T47D (cell line): ENCODE results near the gene KL.

ENCODE experiments used
- DNase-seq, 2 experiments: peaks; one replicate each; pipeline versions ENCODE4 v3.0.0 to v3.0.0-alpha.2; 2011 to 2012; ENCODE audit warnings: low read depth in 1 of 2, low spot score in 1 of 2
- JUND ChIP-seq: IDR thresholded peaks from 2 replicates; pipeline ENCODE4 v1.6.1; 2012; ENCODE audit warnings: low read depth
- in situ Hi-C: cut with HindIII; loops from 2 replicates; pipeline ENCODE4 v1.10.0; 2016; ENCODE audit warnings: low sequenced_read_pairs, low pct_unique_long_range_greater_than_20kb

The KL gene

GRCh38 chr13:33105387-33106005 lies 89.3 kb downstream of the KL start:
- TF ChIP-seq JUND = no peak
- in situ Hi-C loops = no loop called here
- DNase-seq = no peak

DNA sequence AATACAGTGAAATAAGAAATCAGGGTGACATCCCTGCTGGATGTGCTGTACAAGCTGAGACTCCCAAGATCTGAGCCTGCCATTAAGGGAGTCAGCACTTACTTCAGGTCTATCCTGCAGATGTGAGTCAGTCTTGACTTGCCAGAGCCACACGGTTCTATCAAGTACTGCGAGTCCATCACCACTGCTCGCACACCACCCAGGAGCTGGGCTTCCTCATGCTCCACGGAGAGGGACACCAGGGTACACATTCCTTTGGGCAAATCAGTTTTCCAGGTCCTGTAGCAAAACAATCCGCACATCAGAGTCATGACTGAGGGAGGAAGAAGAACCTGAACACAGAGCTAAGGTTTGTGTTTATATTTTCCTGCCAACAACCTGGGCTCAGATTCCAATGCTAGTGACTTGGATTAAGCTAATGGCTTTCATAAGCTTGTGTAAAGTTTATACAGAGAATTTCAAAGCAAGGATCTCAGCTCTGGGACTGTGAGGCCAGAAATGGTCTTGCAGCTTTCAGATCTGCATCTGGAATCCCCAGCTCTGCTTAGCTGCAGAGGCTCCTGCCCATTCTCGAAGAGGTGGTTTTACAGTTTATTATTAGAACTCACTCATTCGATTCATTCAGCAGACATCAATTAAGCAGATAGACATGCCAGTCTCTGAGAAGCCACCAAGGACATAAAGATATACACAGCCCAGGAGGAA lies 90.6 kb downstream of the KL start:
- DNase-seq = no peak
- in situ Hi-C loops = no loop called here
- TF ChIP-seq JUND = no peak

DNA sequence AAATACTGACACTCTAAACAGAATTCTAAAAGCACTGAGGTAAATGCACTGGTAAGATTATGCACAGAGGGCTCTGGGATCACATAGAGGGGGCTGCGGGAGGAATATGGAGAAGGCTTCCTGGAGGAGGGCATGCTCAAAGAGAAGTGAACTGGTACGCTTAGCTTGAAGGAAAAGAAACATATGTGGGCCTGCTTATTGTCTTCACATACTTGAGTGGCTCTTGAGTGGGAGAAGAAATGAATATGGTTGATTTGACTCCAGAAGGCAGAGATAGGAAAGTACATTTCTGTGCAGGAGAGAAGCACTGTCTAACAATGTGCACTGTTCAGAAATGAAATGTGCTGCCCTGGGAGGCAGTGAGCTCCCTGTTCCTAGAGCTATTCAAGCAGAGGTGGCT lies 91.1 kb downstream of the KL start:
- TF ChIP-seq JUND = no peak
- no peak for DNase-seq
- in situ Hi-C loops = no loop called here

- in situ Hi-C loops = no loop called here
- DNase-seq = no peak
Observed at GRCh38 chr13:33108620-33109019, 92.4 kb downstream of the KL start.

DNA sequence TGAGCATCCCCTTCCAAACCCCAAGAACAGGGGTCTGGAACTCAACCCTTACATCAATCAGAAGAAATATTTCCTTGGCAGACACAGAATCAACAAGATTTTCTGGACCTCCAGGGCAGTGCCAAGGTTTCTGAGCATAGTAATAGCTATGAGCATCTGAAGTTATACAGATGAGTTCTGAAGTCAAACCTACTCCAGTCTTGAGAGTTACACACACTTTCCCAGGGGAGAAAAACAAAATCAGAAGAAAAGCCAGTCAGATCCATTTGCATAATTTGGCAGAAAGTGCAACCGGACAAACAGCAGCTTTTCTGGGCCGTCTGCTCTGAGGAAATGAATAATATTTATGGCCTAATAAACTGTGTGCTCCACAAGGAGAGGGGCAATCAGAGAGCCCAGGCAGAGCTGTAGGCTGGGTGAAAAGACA lies 93.1 kb downstream of the KL start:
- TF ChIP-seq JUND = no peak
- in situ Hi-C loops = no loop called here
- DNase-seq = no peak

More at GRCh38 chr13:33108620-33109019, 92.4 kb downstream of the KL start:
- TF ChIP-seq JUND = no peak

GRCh38 chr13:33109801-33110200 lies 93.6 kb downstream of the KL start:
- in situ Hi-C loops = no loop called here
- no peak for DNase-seq
- TF ChIP-seq JUND = no peak

GRCh38 chr13:33110386-33110712 lies 94.1 kb downstream of the KL start:
- in situ Hi-C loops = no loop called here
- TF ChIP-seq JUND = no peak
- no peak for DNase-seq

GRCh38 chr13:33110713-33111413 lies 94.6 kb downstream of the KL start:
- TF ChIP-seq JUND = no peak
- in situ Hi-C loops = no loop called here
- no peak for DNase-seq

DNA sequence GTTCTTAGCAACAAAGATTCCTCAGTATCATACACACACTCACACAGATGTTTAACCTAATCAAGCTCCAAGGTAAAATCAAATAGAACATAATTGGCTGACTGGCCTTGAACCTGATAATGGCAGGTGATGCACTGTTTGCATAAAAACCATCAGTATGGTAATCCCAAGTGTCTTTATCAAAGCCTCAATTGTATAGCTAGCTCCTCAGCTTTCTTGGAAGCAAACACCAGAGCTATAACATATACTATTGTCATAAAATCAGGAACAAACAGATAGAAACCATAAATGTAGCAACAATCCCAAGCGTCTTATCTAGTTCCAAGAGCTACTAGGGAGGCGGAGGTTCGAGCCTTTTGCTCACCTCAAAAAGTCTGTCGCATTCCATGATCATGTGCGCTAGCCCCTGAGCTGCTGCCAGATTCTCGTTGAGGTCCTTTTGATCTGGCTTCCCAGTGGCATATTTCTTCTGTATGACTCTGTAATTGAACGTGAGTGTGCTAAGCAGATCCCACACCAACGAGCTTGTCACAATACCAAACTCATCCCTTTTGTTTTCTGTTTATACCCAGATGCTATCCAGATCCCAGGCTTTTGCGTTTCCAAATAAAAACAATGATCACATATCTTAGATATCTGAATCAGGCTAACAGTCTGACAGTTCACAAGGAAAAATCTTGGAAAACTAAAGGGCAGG lies 95.3 kb downstream of the KL start:
- no peak for DNase-seq
- in situ Hi-C loops = no loop called here
- no peak for TF ChIP-seq JUND

GRCh38 chr13:33112766-33113165 lies 96.5 kb downstream of the KL start:
- TF ChIP-seq JUND = no peak
- in situ Hi-C loops = no loop called here
- no peak for DNase-seq

GRCh38 chr13:33114146-33114545 lies 97.9 kb downstream of the KL start:
- no peak for DNase-seq
- TF ChIP-seq JUND = no peak
- in situ Hi-C loops = no loop called here

GRCh38 chr13:33115274-33115673 lies 99.1 kb downstream of the KL start:
- no peak for TF ChIP-seq JUND
- in situ Hi-C loops = no loop called here
- DNase-seq = no peak
